ENCODE data around the gene HAO2. TPM values are rescaled to one million over a fixed set of nuclear protein-coding genes. Genes with fewer than 3 reads are reported as not detected.
"Not testable (repeated sequence)": the region's sequence is repeated elsewhere in the genome, so short reads cannot be mapped to it uniquely, and the experiment has no call there.

HAO2 gene
- total RNA-seq, 3 donors from 2014 or later (not counting 1 experiment from before 2014, with no cell fraction given): not detected

- DNase-seq (no peak), ATAC-seq (no peak)
- Histone ChIP-seq H3K4me1 (ENCODE audit: control insufficient read depth, insufficient read depth, low read length) (peaks cover 12% of the 10 kb centered on the region), H3K36me3 (ENCODE audit: control insufficient read depth, insufficient read depth, low read length) (no peaks in the 10 kb centered on the region), H3K4me3 (ENCODE audit: low read length) (no peak overlapping the region), H3K27ac (ENCODE audit: low read length) (no peak overlapping the region), H3K9me3 (ENCODE audit: control insufficient read depth, insufficient read depth, low read length) (no peaks in the 10 kb centered on the region), H3K27me3 (ENCODE audit: control insufficient read depth, insufficient read depth, low read length) (no peaks in the 10 kb centered on the region)
- WGBS (ENCODE audit: insufficient coverage): 88% methylated on average over 6 of the region's 6 CpGs
- Mint-ChIP-seq H3K27me3 (ENCODE audit: low read depth in 2 of 2) (no peaks in the 10 kb centered on the region), H3K4me1 (peaks cover 15 to 22% of the 10 kb centered on the region in 2 donors), H3K9me3 (no peaks in the 10 kb centered on the region), H3K27ac (no peak overlapping the region), H3K36me3 (no peaks in the 10 kb centered on the region), H3K4me3 (no peak overlapping the region)
- intact Hi-C loops (cut with micrococcal nuclease): no loop called here
- no peak for TF ChIP-seq CTCF (IDR thresholded peaks at IDR 0.05)
These were observed 37.4 kb upstream of the HAO2 start for GRCh38 chr1:119331190-119331515.

GRCh38 chr1:119331915-119332314, 36.7 kb upstream of the HAO2 start:
- no peak overlapping the region for H3K4me3 ChIP-seq (ENCODE audit: low read length)
- Mint-ChIP-seq H3K4me3 (no peak overlapping the region), H3K4me1 (peaks cover 12 to 14% of the 10 kb centered on the region in 2 donors), H3K27ac (no peak overlapping the region), H3K9me3 (no peaks in the 10 kb centered on the region), H3K27me3 (ENCODE audit: low read depth in 2 of 2) (no peaks in the 10 kb centered on the region), H3K36me3 (no peaks in the 10 kb centered on the region)
- H3K27ac ChIP-seq (ENCODE audit: low read length): no peak overlapping the region
- DNase-seq (no peak), ATAC-seq (no peak)
- no peaks in the 10 kb centered on the region for H3K36me3 ChIP-seq (ENCODE audit: control insufficient read depth, insufficient read depth, low read length)
- intact Hi-C loops (cut with micrococcal nuclease): no loop called here
- H3K9me3 ChIP-seq (ENCODE audit: control insufficient read depth, insufficient read depth, low read length): no peaks in the 10 kb centered on the region
- H3K27me3 ChIP-seq (ENCODE audit: control insufficient read depth, insufficient read depth, low read length): no peaks in the 10 kb centered on the region
- 86% methylated on average over 1 of the region's 1 CpG for WGBS (ENCODE audit: insufficient coverage)
- no peak for TF ChIP-seq CTCF (IDR thresholded peaks at IDR 0.05)
- H3K4me1 ChIP-seq (ENCODE audit: control insufficient read depth, insufficient read depth, low read length): peaks cover 10% of the 10 kb centered on the region

GRCh38 chr1:119332622-119333021, 36.0 kb upstream of the HAO2 start:
- 91% methylated on average over 5 of the region's 6 CpGs for WGBS (ENCODE audit: insufficient coverage)
- Mint-ChIP-seq H3K27ac (no peak overlapping the region), H3K27me3 (ENCODE audit: low read depth in 2 of 2) (peaks cover 0 to 3% of the 10 kb centered on the region in 2 donors), H3K9me3 (no peaks in the 10 kb centered on the region), H3K36me3 (no peaks in the 10 kb centered on the region), H3K4me1 (peaks cover 5 to 7% of the 10 kb centered on the region in 2 donors), H3K4me3 (no peak overlapping the region)
- Histone ChIP-seq H3K9me3 (ENCODE audit: control insufficient read depth, insufficient read depth, low read length) (no peaks in the 10 kb centered on the region), H3K4me1 (ENCODE audit: control insufficient read depth, insufficient read depth, low read length) (peaks cover 4% of the 10 kb centered on the region), H3K27me3 (ENCODE audit: control insufficient read depth, insufficient read depth, low read length) (no peaks in the 10 kb centered on the region), H3K36me3 (ENCODE audit: control insufficient read depth, insufficient read depth, low read length) (no peaks in the 10 kb centered on the region), H3K27ac (ENCODE audit: low read length) (no peak overlapping the region), H3K4me3 (ENCODE audit: low read length) (no peak overlapping the region)
- TF ChIP-seq CTCF (IDR thresholded peaks at IDR 0.05): no peak
- ATAC-seq (no peak), DNase-seq (no peak)
- intact Hi-C loops (cut with micrococcal nuclease): no loop called here

- ATAC-seq (no peak), DNase-seq (no peak)
- Histone ChIP-seq H3K9me3 (ENCODE audit: control insufficient read depth, insufficient read depth, low read length) (no peaks in the 10 kb centered on the region), H3K27ac (ENCODE audit: low read length) (no peak overlapping the region), H3K4me1 (ENCODE audit: control insufficient read depth, insufficient read depth, low read length) (no peaks in the 10 kb centered on the region), H3K36me3 (ENCODE audit: control insufficient read depth, insufficient read depth, low read length) (no peaks in the 10 kb centered on the region), H3K4me3 (ENCODE audit: low read length) (no peak overlapping the region), H3K27me3 (ENCODE audit: control insufficient read depth, insufficient read depth, low read length) (no peaks in the 10 kb centered on the region)
- no peaks in the 10 kb centered on the region for H3K9me3 Mint-ChIP-seq
- no peak overlapping the region for H3K4me3 Mint-ChIP-seq
- WGBS (ENCODE audit: insufficient coverage): 95% methylated on average over 23 of the region's 23 CpGs
- H3K36me3 Mint-ChIP-seq: no peaks in the 10 kb centered on the region
- H3K27ac Mint-ChIP-seq: no peak overlapping the region
- TF ChIP-seq CTCF (IDR thresholded peaks at IDR 0.05): no peak
- H3K4me1 Mint-ChIP-seq: peaks cover 0 to under 1% of the 10 kb centered on the region in 2 donors
- peaks cover 0 to 3% of the 10 kb centered on the region in 2 donors for H3K27me3 Mint-ChIP-seq (ENCODE audit: low read depth in 2 of 2)
- intact Hi-C loops (cut with micrococcal nuclease): no loop called here
These were observed 35.3 kb upstream of the HAO2 start for GRCh38 chr1:119333163-119333896.

GRCh38 chr1:119333897-119334250, 34.7 kb upstream of the HAO2 start:
- H3K27me3 ChIP-seq (ENCODE audit: control insufficient read depth, insufficient read depth, low read length); H3K4me1 Mint-ChIP-seq; H3K9me3 Mint-ChIP-seq; intact Hi-C loops (cut with micrococcal nuclease); H3K9me3 ChIP-seq (ENCODE audit: control insufficient read depth, insufficient read depth, low read length); H3K4me1 ChIP-seq (ENCODE audit: control insufficient read depth, insufficient read depth, low read length); H3K36me3 Mint-ChIP-seq; H3K4me3 ChIP-seq (ENCODE audit: low read length); ATAC-seq; DNase-seq; H3K27ac ChIP-seq (ENCODE audit: low read length); H3K36me3 ChIP-seq (ENCODE audit: control insufficient read depth, insufficient read depth, low read length); H3K27me3 Mint-ChIP-seq (ENCODE audit: low read depth in 2 of 2); H3K27ac Mint-ChIP-seq; H3K4me3 Mint-ChIP-seq: not testable (repeated sequence)
- 98% methylated on average over 16 of the region's 16 CpGs for WGBS (ENCODE audit: insufficient coverage)

Measured in natural killer cell (primary cell).